ENCODE results near the gene IRX2.

DNA sequence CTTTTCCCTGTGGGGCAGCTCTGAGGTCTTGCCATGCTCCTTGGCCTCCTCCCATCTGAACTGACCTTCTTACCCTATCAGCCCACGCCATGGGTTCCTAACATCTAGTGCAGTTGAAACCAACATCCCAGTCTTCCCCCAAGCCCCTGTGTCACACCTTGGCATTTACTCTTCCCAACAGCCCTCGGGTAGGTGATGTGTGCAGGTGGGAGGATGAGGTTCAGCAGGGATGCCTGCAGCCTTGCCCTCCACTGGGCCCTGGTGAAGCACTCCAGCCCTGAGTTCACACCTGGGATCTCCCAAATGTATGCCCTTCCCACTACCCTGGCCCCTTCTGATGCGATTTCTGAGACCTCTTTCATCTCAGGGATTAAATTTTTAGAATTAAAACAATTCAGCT, 15.5 kb downstream of the IRX2 start:
- TF ChIP-seq, protein P1, sequence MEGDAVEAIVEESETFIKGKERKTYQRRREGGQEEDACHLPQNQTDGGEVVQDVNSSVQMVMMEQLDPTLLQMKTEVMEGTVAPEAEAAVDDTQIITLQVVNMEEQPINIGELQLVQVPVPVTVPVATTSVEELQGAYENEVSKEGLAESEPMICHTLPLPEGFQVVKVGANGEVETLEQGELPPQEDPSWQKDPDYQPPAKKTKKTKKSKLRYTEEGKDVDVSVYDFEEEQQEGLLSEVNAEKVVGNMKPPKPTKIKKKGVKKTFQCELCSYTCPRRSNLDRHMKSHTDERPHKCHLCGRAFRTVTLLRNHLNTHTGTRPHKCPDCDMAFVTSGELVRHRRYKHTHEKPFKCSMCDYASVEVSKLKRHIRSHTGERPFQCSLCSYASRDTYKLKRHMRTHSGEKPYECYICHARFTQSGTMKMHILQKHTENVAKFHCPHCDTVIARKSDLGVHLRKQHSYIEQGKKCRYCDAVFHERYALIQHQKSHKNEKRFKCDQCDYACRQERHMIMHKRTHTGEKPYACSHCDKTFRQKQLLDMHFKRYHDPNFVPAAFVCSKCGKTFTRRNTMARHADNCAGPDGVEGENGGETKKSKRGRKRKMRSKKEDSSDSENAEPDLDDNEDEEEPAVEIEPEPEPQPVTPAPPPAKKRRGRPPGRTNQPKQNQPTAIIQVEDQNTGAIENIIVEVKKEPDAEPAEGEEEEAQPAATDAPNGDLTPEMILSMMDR (IDR thresholded peaks at IDR 0.05), result no peak
- TF ChIP-seq POLR2A (IDR thresholded peaks at IDR 0.05), result no peak
